OCI-LY7 (cell line): Measurements from ENCODE around the gene RTBDN.
"Not testable (repeated sequence)": the region's sequence is repeated elsewhere in the genome, so short reads cannot be mapped to it uniquely, and the experiment has no call there.

ENCODE experiments used
- CTCF ChIP-seq: fragments of 200-600 bp; sonication (generic); conservative IDR thresholded peaks from 2 replicates; pipeline ENCODE4 v1.5.1; 2014; ENCODE audit warnings: mild to moderate bottlenecking, antibody characterized with exemption, low read length, moderate library complexity, mixed read lengths
- EZH2phosphoT487 ChIP-seq: fragments of 200-600 bp; sonication (generic); IDR thresholded peaks from 2 replicates; pipeline ENCODE4 v1.6.1; 2018; ENCODE audit warnings: low read depth, borderline replicate concordance, mild to moderate bottlenecking, mixed run types, antibody characterized with exemption, low read length, moderate library complexity, mixed read lengths

GRCh38 chr19:12817810-12818209 lies 16.6 kb downstream of the RTBDN start:
- not testable (repeated sequence) for TF ChIP-seq CTCF, EZH2phosphoT487
